ENCODE data around the gene CXCL9.
"Not testable (repeated sequence)": the region's sequence is repeated elsewhere in the genome, so short reads cannot be mapped to it uniquely, and the experiment has no call there.

The CXCL9 gene
- total RNA-seq: 0 to 780 (median 1.1) reads per million in 17 experiments

- no peak for DNase-seq
These were observed at the start of gene CXCL9 for GRCh38 chr4:76007089-76007862. TSS of gene CXCL9 (minus strand) at chr4:76007509. CDS start at chr4:76007449, 60 bp downstream.

GRCh38 chr4:76055421-76055820 lies 48.1 kb upstream of the CXCL9 start:
- DNase-seq: no peak

DNA sequence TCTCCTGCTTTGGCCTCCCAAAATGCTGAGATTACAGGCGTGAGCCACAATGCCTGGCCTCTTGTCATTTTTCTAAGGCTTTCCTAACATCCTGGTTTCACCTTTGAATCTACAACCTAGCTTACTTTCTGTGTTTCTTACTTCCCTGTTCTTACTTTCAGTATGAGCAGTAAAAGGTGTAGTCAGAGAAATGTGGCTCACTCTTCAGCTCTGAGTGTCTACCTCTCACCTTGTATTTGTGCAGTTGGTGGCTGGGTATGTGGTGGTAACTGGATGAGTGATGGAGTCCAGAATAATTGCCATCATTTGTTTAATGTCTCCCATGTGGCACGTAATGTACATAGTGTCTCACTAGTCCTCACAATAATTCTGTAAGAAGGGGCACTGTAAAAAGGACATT lies 47.7 kb upstream of the CXCL9 start:
- DNase-seq: no peak

GRCh38 chr4:76053730-76054129 lies 46.4 kb upstream of the CXCL9 start:
- DNase-seq: no peak

DNA sequence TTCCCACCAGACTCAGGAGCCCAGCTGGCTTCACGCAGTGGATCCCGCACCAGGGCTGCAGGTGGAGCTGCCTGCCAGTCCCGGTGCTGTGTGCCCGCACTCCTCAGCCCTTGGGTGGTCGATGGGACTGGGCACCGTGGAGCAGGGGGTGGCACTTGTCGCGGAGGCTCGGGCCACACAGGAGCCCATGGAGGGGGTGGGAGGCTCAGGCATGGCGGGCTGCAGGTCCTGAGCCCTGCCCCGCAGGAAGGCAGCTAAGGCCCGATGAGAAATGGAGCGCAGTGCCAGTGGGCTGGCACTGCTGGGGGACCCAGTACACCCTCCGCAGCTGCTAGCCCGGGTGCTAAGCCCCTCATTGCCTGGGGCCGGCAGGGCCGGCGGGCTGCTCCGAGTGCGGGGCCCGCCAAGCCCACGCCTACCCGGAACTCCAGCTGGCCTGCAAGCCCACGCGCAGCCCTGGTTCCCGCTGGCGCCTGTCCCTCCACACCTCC lies 43.3 kb upstream of the CXCL9 start:
- DNase-seq: not testable (repeated sequence)

DNA sequence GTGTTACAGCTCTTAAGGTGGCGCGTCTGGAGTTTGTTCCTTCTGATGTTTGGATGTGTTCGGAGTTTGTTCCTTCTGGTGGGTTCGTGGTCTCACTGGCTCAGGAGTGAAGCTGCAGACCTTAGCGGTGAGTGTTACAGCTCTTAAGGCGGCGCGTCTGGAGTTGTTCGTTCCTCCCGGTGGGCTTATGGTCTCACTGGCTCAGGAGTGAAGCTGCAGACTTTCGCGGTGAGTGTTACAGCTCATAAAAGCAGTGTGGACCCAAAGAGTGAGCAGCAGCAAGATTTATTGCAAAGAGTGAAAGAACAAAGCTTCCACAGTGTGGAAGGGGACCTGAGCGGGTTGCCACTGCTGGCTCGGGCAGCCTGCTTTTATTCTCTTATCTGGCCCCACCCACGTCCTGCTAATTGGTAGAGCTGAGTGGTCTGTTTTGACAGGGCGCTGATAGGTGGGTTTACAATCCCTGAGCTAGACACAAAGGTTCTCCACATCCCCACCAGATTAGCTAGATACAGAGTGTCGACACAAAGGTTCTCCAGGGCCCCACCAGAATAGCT lies 42.6 kb upstream of the CXCL9 start:
- not testable (repeated sequence) for DNase-seq

DNA sequence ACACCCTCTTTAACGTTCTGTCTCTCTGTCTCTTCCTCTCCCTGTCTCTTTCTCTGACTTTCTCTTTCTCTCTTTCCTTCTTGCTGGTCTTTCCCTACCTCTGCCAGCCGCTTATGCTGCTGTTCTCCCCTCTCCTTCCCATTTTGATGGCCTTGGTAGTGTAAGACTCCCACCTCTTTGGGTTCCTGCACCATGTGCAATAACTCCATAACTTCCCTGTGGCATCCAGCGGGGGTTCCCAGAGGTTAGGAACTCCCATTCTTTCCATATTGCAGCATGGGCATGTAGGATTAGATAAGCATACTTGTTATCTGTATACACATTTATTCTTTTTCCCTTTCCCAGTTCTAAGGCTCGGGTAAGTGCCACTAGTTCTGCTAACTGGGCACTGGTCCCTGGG lies 37.4 kb upstream of the CXCL9 start:
- not testable (repeated sequence) for DNase-seq

- not testable (repeated sequence) for DNase-seq
These were observed 36.0 kb upstream of the CXCL9 start for GRCh38 chr4:76043306-76043705.

DNA sequence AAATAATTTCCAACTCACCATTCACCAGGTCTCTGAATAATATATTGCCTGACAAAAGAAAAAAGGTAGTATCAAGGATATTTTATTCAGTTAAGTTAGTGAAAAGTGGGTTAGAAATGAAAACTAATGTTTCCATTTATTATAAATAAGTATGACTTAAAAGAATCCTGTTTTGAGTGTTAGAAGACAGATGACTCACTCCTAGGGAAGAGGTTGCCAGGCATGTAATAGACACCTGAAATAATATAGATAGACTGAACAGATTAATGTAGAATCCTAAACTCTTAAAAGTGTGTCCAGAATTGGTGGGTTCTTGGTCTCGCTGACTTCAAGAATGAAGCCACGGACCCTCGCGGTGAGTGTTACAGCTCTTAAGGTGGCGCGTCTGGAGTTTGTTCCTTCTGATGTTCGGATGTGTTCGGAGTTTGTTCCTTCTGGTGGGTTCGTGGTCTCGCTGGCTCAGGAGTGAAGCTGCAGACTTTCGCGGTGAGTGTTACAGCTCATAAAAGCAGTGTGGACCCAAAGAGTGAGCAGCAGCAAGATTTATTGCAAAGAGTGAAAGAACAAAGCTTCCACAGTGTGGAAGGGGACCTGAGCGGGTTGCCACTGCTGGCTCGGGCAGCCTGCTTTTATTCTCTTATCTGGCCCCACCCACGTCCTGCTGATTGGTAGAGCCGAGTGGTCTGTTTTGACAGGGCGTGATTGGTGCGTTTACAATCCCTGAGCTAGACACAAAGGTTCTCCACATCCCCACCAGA lies 35.1 kb upstream of the CXCL9 start:
- not testable (repeated sequence) for DNase-seq

GRCh38 chr4:76036855-76037254 lies 29.5 kb upstream of the CXCL9 start:
- DNase-seq: no peak

- DNase-seq: no peak
These were observed 28.6 kb upstream of the CXCL9 start, which contains the start of gene CXCL11 for GRCh38 chr4:76035799-76036380. TSS of gene CXCL11 (minus strand) at chr4:76036070. CDS start at chr4:76035987, 83 bp downstream.

DNA sequence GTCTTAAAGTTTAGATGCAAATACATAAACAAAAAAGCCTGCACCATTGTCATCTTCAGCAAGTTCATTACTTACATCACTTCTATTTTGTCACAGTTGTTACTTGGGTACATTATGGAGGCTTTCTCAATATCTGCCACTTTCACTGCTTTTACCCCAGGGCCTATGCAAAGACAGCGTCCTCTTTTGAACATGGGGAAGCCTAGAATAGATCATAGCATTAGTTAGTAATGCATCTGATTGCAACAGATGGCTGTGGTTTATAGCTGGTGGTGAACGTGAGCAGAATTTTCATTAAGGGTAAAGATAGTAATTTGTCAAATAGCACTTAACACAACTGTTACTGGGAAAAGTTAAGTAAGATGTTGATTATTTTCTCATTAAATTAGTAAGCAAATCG lies 27.8 kb upstream of the CXCL9 start:
- peak; percentile 52 to 81 (median 64) for DNase-seq

DNA sequence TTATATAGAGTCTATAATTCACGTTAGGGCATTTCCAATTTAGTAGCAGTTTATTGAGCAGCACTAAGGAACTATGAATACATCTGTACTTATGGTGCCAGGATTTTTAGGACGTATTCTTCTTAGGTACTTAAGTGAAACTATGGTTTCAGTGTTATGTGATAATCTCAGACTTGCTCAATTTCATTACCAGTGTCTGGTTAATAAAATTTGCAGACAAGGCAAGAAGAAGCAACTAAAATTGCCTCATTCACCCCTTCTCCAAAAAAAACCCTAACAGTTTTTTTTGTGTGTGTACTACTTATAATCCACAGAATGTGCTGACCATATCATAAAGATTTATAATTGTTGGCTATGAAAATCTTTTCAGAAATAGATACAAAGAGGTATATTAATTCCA lies 22.0 kb upstream of the CXCL9 start:
- peak in 2 of 4 experiments; percentile 56 to 58 for DNase-seq

DNA sequence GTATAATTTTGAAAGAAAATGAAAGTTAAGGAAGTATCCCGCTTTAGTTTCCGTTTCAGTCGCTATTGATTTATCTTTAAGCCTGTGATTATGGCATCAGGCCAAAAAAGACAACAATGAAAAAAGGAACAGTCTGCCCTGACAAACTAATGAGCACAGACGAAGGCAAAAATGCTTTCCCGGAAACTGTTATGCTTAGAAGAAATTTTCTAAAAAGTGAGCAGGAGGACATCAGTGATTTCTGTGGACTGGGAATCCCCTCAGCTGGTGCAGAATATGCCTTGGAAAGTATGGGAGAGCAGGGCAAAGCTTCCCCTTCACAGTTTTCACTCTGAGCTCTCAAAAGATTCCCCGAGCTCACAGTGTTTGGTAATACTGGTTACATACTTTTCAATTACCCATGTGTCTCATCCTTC lies 21.0 kb upstream of the CXCL9 start:
- DNase-seq: peak; percentile 31 to 80 (median 56)

GRCh38 chr4:76024065-76024464 lies 16.8 kb upstream of the CXCL9 start:
- peak in 1 of 4 experiments; percentile 7 for DNase-seq

DNA sequence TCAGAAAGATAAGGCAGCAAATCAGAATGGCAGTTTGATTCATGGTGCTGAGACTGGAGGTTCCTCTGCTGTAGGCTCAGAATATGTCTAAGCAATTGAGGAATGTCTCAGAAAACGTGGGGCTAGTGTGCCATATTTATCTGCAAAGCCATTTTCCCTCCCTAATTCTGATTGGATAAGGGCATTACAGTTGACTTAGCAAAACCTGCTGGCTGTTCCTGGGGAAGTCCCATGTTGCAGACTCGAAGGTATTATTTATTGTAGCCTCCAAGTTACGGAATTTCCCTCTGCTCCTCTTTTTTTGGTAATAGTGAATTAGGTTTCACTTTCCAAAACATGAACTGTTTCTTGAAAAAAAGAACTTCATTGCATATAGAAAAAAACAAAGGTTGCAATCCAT lies 16.1 kb upstream of the CXCL9 start, which contains the start of gene CXCL10:
Gene CXCL10 (minus strand): TSS at position 109 of the 400 bp plus-strand sequence. CDS start 66 bp downstream, at position 43.
- DNase-seq: peak in 3 of 4 experiments; percentile 26 to 53 (median 49)

DNA sequence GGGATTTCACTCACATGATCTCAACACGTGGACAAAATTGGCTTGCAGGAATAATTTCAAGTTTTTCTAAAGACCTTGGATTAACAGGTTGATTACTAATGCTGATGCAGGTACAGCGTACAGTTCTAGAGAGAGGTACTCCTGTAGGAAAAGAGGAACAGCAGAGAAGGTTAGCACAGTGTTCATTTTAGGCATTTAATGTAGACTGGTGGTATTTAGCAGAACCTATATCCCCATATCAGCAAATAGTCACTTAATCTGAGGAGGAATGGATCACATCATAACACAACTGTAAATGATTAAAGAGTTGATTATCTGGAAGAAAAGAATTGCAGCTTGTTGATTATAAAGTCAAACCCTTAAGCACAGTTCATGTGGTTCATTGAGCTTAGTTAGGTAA lies 15.4 kb upstream of the CXCL9 start:
- no peak for DNase-seq

DNA sequence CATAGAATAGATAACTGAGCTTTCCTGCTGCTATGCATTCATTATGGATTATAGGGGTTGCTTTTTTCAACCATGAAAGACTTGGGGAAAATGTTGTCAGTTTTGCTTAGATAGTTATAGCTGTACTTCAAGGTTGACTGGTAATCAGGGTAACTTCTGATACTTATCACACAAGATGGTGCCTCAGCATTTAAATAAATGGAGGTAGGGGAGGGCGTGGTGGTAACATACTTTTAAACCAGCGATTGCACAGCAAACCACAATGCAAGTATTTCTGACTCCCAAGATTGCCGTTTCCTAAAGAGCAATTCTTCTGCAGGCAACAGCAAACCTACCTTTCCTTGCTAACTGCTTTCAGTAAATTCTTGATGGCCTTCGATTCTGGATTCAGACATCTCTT lies 14.7 kb upstream of the CXCL9 start:
- no peak for DNase-seq

- no peak for DNase-seq
These were observed 9.9 kb upstream of the CXCL9 start for GRCh38 chr4:76017056-76017686.

DNA sequence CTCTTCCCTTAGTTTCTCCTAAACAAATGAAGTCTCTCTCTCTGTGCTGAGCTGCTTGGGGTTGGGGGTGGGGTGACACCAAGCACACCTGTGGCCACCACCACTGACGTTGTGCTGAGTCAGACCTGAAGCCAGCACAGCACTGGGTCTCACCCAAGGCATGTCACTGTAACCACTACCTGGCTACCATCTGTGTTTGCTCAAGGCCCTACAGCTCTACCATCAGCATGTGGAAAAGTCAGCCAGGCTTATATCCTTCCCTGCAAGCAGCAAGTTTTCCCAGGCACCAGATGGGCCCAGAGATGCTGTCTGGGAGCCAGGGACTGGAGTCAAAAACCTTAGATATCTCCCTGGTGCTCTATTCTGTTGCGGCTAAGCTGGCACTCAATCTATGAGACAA lies 9.1 kb upstream of the CXCL9 start:
- DNase-seq: no peak

DNA sequence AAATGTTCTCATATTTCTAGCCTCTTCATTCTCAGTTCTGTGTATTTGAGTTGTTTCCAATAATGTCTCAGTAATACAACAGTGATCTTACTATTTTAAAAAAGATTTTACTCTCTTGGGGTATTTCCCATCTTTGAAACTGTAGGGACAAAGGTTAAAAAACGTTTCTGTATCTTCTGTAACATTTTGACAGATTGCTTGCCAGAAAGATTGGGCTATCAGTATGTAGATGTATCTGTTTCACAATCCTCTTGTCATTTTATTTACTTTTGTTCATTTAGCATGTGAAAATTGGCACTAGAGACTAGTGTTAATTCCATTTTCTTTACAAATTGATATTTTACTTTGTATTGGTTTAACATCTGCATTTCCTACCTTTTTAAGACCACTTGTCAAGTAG lies 6.2 kb upstream of the CXCL9 start:
- no peak for DNase-seq

DNA sequence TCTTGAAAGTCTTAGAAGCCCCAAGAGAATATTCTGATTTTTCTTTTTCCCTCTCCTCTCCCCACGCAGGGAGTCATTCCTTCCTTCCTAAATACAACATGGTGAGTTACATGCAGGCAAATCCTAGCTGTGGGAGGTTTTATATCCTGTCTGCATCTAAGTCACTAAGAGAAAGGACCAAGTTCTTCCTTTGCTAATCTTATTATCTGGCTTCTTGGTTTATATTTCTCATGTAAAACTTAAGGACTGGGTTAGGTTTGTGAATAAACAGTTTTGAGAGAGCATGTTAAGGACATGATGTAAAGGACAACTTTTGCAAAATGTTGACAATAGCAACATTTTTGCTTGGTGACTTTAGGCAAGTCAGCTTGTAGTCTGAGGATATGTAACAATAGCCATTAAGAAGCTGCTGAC lies 5.1 kb upstream of the CXCL9 start:
- no peak for DNase-seq

Data from suppressor macrophage (primary cell).